ENCODE measurements around the gene NAA30. TPM values are rescaled to one million over a fixed set of nuclear protein-coding genes. Genes with fewer than 3 reads are reported as not detected.

The NAA30 gene
- total and polyA plus RNA-seq, 9 of the 15 experiments (the other 6 are each of a cell fraction or from before 2014, with no cell fraction given) = 2.2 to 8.0 (median 6.9) TPM

- Histone ChIP-seq H3K27me3 (ENCODE audit: control insufficient read depth in 2 of 2, insufficient read depth in 2 of 2, low read length in 2 of 2) (no peaks in the 10 kb centered on the region), H3K36me3 (ENCODE audit: control insufficient read depth, insufficient read depth, low read length) (no peaks in the 10 kb centered on the region), H3K27ac (ENCODE audit: extremely low read depth, low read depth, low read length) (no peak overlapping the region), H3K9me3 (replicated peaks; ENCODE audit: control insufficient read depth, insufficient read depth, low read depth, low read length) (no peaks in the 10 kb centered on the region), H3K4me1 (replicated peaks in 1 of 2; ENCODE audit: control insufficient read depth in 2 of 2, insufficient read depth in 2 of 2, low read length in 2 of 2) (no peaks in the 10 kb centered on the region), H3K4me3 (no peak overlapping the region), H3K79me2 (ENCODE audit: control insufficient read depth, insufficient read depth, low read length) (no peaks in the 10 kb centered on the region), H2AFZ (ENCODE audit: low read depth, low read length) (no peak overlapping the region), H3K9ac (ENCODE audit: insufficient read depth in 1 of 2, low read depth in 2 of 2, low read length in 2 of 2) (no peak overlapping the region), H3K4me2 (ENCODE audit: insufficient read depth, low read length) (no peak overlapping the region), H4K20me1 (replicated peaks; ENCODE audit: control insufficient read depth, insufficient read depth, low read length) (no peaks in the 10 kb centered on the region), H3K9me1 (ENCODE audit: control insufficient read depth, insufficient read depth, low read length) (no peaks in the 10 kb centered on the region)
- FAIRE-seq (no peak), DNase-seq (ENCODE audit: extremely low read depth in 1 of 4, low spot score in 3 of 4) (no peak), ATAC-seq (no peak)
- CTCF ChIA-PET (ENCODE audit: low intra/inter-chr PET ratio) = no interaction called here
- in situ Hi-C loops (cut with MboI) (no loop called here), intact Hi-C loops (cut with micrococcal nuclease) (no loop called here)
- TF ChIP-seq ZNF274 (IDR thresholded peaks at IDR 0.05; ENCODE audit: borderline replicate concordance, low read depth, low read length) = no peak
- TF ChIP-seq ZNF175 (CRISPR knock-in tag; IDR thresholded peaks at IDR 0.05; ENCODE audit: low read depth) = no peak
- TF ChIP-seq, protein P1, sequence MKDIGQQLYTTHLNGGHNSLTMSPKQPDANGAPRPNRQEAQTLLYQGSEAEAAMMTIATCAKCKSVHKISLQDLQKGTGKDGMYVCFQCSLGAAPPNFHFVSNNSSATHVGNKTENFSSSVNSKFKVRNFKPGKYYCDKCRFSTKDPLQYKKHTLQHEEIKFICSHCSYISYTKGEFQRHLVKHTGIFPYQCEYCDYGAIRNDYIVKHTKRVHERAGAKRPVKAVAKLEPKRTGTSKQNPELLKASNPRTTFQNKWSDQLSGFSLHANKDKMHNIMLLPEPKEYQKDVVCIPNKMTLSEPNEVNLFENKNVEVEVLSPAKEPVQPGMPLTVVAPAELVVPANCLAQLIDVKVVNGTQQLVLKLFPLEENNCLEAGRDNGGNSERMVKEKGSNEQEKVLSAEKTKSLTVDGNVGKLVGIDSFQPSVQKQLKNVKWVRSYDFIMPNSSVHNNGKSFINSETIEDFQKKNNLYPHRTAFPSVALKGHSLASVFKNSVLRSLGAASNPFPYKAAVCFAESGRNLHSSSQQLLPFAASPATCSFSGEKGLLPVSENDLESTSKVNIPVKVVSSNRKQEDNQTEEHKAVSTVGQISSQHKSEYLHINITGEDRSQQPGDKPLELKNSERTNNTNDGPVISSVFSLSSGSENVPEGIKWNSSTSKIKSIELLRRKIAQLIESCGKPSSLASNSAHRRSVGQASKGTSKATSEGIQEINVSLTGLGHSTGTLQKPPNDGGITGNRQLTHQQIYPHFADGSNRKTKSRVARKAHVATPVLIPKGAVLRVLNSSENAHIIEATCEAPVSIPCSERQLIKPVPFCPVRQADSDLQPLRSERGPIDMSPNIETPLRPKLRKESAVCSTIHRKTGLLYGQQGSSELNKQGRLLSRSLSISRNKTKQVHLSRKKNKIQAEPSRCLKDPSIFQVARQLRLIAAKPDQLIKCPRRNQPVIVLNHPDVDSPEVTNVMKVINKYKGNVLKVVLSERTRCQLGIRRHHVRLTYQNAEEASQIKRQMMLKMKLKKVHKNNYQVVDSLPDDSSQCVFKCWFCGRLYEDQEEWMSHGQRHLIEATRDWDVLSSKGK (CRISPR knock-in tag; IDR thresholded peaks at IDR 0.05) = no peak
- TF ChIP-seq SREBF1 (IDR thresholded peaks at IDR 0.05; ENCODE audit: borderline replicate concordance, low read depth, low read length) = no peak
- no peak for TF ChIP-seq GTF2B (IDR thresholded peaks at IDR 0.05; ENCODE audit: extremely low read depth, insufficient read length)
- TF ChIP-seq MCM3 (IDR thresholded peaks at IDR 0.05) = no peak
- TF ChIP-seq SOX6 (IDR thresholded peaks at IDR 0.05) = no peak
- TF ChIP-seq MED1 (CRISPR knock-in tag; IDR thresholded peaks at IDR 0.05; ENCODE audit: borderline replicate concordance) = no peak
- no peak for TF ChIP-seq NR0B1 (IDR thresholded peaks at IDR 0.05; ENCODE audit: partially characterized antibody)
- BruUV-seq (replicated peaks) = no TSS peak
- POLR2A ChIA-PET = interaction anchor here (1.2 kb wide), 1 partner anchor 10 kb away, joined by 5 read pairs; no protein-coding TSS in a partner anchor
- 13% methylated on average over 3 of the region's 3 CpGs for WGBS (ENCODE audit: insufficient coverage, low coverage, missing lambda C conversion rate)
Measured at GRCh38 chr14:57375156-57375555, 15.2 kb upstream of the NAA30 start.
